IMR-90 (cell line): ENCODE results near the gene SAMD10. TPM values are rescaled to one million over a fixed set of nuclear protein-coding genes. Genes with fewer than 3 reads are reported as not detected.

ENCODE experiments used
- ATAC-seq: fragments of 200-7000 bp; cut with Tn5 transposase; 2 replicates; pipeline ENCODE4 v1.9.1; 2020; ENCODE audit warnings: low read depth, mild to moderate bottlenecking, moderate library complexity
- BruUV-seq: library from RNA; stranded (reverse); fragments of 400-500 nt; replicated peaks from 2 replicates; lab custom pipeline; 2021; lab: Mats Ljungman, UMichigan
- CTCF ChIA-PET: fragments of 300-600 bp; formaldehyde crosslinking; extraction: SDS; loops from one replicate; lab custom pipeline; 2021; ENCODE audit warnings: antibody characterized with exemption; lab: Yijun Ruan, JAX
- POLR2A ChIA-PET: fragments of 300-600 bp; sonication (Branson Sonifier 250); formaldehyde crosslinking; loops from one replicate; lab custom pipeline; 2022; ENCODE audit warnings: antibody characterized with exemption; ENCODE audit not compliant: unreplicated experiment; lab: Charles Lee
- DNase-seq: peaks from one replicate; pipeline ENCODE4 v3.0.0; 2013
- H2AFZ ChIP-seq: replicated peaks from 2 replicates; pipeline ENCODE3; 2013; ENCODE audit warnings: low read length, mild to moderate bottlenecking; ENCODE audit not compliant: poor library complexity
- H2AK5ac ChIP-seq: 2 replicates; pipeline ENCODE4 v1.6.1; 2013; ENCODE audit warnings: low read depth, low read length, inconsistent platforms
- H2AK9ac ChIP-seq: replicated peaks from 2 replicates; pipeline ENCODE3; 2013; ENCODE audit warnings: mild to moderate bottlenecking, low read depth, low read length, moderate library complexity; ENCODE audit not compliant: poor library complexity
- H2BK120ac ChIP-seq: 2 replicates; pipeline ENCODE4 v1.6.1; 2013; ENCODE audit warnings: low read depth, low read length, inconsistent platforms
- H2BK15ac ChIP-seq: 3 replicates; pipeline ENCODE4 v1.6.1; 2013; ENCODE audit warnings: low read depth, low read length, inconsistent platforms
- H2BK20ac ChIP-seq: 2 replicates; pipeline ENCODE4 v1.6.1; 2013; ENCODE audit warnings: low read depth, mild to moderate bottlenecking, inconsistent platforms, low read length, moderate library complexity
- H2BK5ac ChIP-seq: 2 replicates; pipeline ENCODE4 v1.6.1; 2013; ENCODE audit warnings: mild to moderate bottlenecking, low read depth, low read length, inconsistent platforms; ENCODE audit not compliant: poor library complexity, severe bottlenecking
- H3K14ac ChIP-seq: replicated peaks from 2 replicates; pipeline ENCODE4 v1.6.1; 2013; ENCODE audit warnings: low read depth, low read length, inconsistent platforms
- H3K18ac ChIP-seq: 2 replicates; pipeline ENCODE4 v1.6.1; 2013; ENCODE audit warnings: low read depth, low read length, control low read depth
- H3K23ac ChIP-seq: 2 replicates; pipeline ENCODE4 v1.6.1; 2013; ENCODE audit warnings: low read depth, low read length, inconsistent platforms
- H3K27ac ChIP-seq: 2 replicates; pipeline ENCODE4 v1.5.1; 2013; ENCODE audit warnings: mild to moderate bottlenecking, control low read depth, low read length; ENCODE audit not compliant: insufficient read depth
- H3K27me3 ChIP-seq: 2 replicates; pipeline ENCODE4 v1.6.1; 2013; ENCODE audit warnings: low read length; ENCODE audit not compliant: control insufficient read depth, insufficient read depth
- H3K36me3 ChIP-seq: 2 replicates; pipeline ENCODE4 v1.6.1; 2013; ENCODE audit warnings: low read length, mixed read lengths; ENCODE audit not compliant: control insufficient read depth, insufficient read depth
- H3K4ac ChIP-seq: 2 replicates; pipeline ENCODE4 v1.6.1; 2013; ENCODE audit warnings: low read depth, low read length, inconsistent platforms
- H3K4me1 ChIP-seq: 2 replicates; pipeline ENCODE4 v1.6.1; 2013; ENCODE audit warnings: low read length, mixed read lengths; ENCODE audit not compliant: control insufficient read depth, insufficient read depth
- H3K4me2 ChIP-seq: 2 replicates; pipeline ENCODE4 v1.6.1; 2013; ENCODE audit warnings: low read depth, mild to moderate bottlenecking, control low read depth, low read length, moderate library complexity
- H3K4me3 ChIP-seq: 2 replicates; pipeline ENCODE4 v1.5.1; 2013; ENCODE audit warnings: low read depth, mild to moderate bottlenecking, control low read depth, low read length, moderate library complexity; ENCODE audit not compliant: insufficient read depth
- H3K56ac ChIP-seq: 2 replicates; pipeline ENCODE4 v1.6.1; 2013; ENCODE audit warnings: low read length, inconsistent platforms; ENCODE audit not compliant: insufficient read depth; ENCODE audit errors: extremely low read depth
- H3K79me1 ChIP-seq, 2 experiments: 2 replicates each; pipeline ENCODE4 v1.6.1; 2013; ENCODE audit warnings: low read length in 2 of 2, inconsistent platforms in 1 of 2, low read depth in 1 of 2
- H3K9ac ChIP-seq: 2 replicates; pipeline ENCODE4 v1.6.1; 2013; ENCODE audit warnings: low read depth, low read length, control low read depth
- H3K9me1 ChIP-seq: 2 replicates; pipeline ENCODE4 v1.6.1; 2013; ENCODE audit warnings: low read length, inconsistent platforms; ENCODE audit not compliant: insufficient read depth
- H3K9me3 ChIP-seq: 2 replicates; pipeline ENCODE4 v1.6.1; 2013; ENCODE audit warnings: low read length; ENCODE audit not compliant: control insufficient read depth, insufficient read depth
- H4K20me1 ChIP-seq: 2 replicates; pipeline ENCODE4 v1.6.1; 2013; ENCODE audit warnings: low read length, inconsistent platforms; ENCODE audit not compliant: insufficient read depth
- H4K5ac ChIP-seq: 2 replicates; pipeline ENCODE4 v1.6.1; 2013; ENCODE audit warnings: mild to moderate bottlenecking, low read depth, low read length, control low read depth
- H4K8ac ChIP-seq, 2 experiments: 2 replicates each; pipeline ENCODE4 v1.6.1; 2013; ENCODE audit warnings: low read depth in 2 of 2, low read length in 2 of 2, control low read depth in 1 of 2, inconsistent platforms in 1 of 2
- H4K91ac ChIP-seq: 2 replicates; pipeline ENCODE4 v1.6.1; 2013; ENCODE audit warnings: low read depth, low read length, inconsistent platforms; ENCODE audit not compliant: insufficient read depth
- BHLHE40 ChIP-seq: fragments of 150-350 bp; IDR thresholded peaks from 2 replicates; pipeline ENCODE4 v1.6.1; 2016; ENCODE audit warnings: mild to moderate bottlenecking, low read depth, low read length
- CEBPB ChIP-seq: IDR thresholded peaks from 2 replicates; pipeline ENCODE4 v1.6.1; 2012; ENCODE audit warnings: low read depth, low read length, improper control_type of control experiment
- CHD1 ChIP-seq: IDR thresholded peaks from 2 replicates; pipeline ENCODE4 v1.6.1; 2012; ENCODE audit warnings: low read depth, low read length, improper control_type of control experiment
- CTCF ChIP-seq: conservative IDR thresholded peaks from 2 replicates; pipeline ENCODE4 v1.5.1; 2012; ENCODE audit warnings: mild to moderate bottlenecking, low read depth, low read length, improper control_type of control experiment
- ELK1 ChIP-seq: fragments of 150-350 bp; IDR thresholded peaks from 2 replicates; pipeline ENCODE4 v1.6.1; 2016; ENCODE audit warnings: low read depth, mild to moderate bottlenecking, low read length, moderate library complexity, borderline replicate concordance
- FOS ChIP-seq: fragments of 150-350 bp; IDR thresholded peaks from 2 replicates; pipeline ENCODE4 v1.6.1; 2016; ENCODE audit warnings: low read depth, low read length
- MAFK ChIP-seq: IDR thresholded peaks from 2 replicates; pipeline ENCODE4 v1.6.1; 2012; ENCODE audit warnings: low read depth, low read length, improper control_type of control experiment
- MAZ ChIP-seq: IDR thresholded peaks from 2 replicates; pipeline ENCODE4 v1.6.1; 2012; ENCODE audit warnings: low read depth, mild to moderate bottlenecking, low read length, improper control_type of control experiment, moderate library complexity, borderline replicate concordance
- MXI1 ChIP-seq: IDR thresholded peaks from 2 replicates; pipeline ENCODE4 v1.6.1; 2012; ENCODE audit warnings: low read depth, mild to moderate bottlenecking, low read length, moderate library complexity, borderline replicate concordance
- NFE2L2 ChIP-seq: fragments of 150-350 bp; IDR thresholded peaks from 2 replicates; pipeline ENCODE4 v1.6.1; 2016; ENCODE audit warnings: low read depth, mild to moderate bottlenecking, low read length
- POLR2A ChIP-seq: IDR thresholded peaks from 2 replicates; pipeline ENCODE4 v1.6.1; 2012; ENCODE audit warnings: mild to moderate bottlenecking, low read depth, low read length
- RAD21 ChIP-seq: IDR thresholded peaks from 2 replicates; pipeline ENCODE4 v1.6.1; 2012; ENCODE audit warnings: low read length, improper control_type of control experiment
- RCOR1 ChIP-seq: IDR thresholded peaks from 2 replicates; pipeline ENCODE4 v1.6.1; 2012; ENCODE audit warnings: mild to moderate bottlenecking, low read length, improper control_type of control experiment; ENCODE audit not compliant: insufficient replicate concordance
- RFX5 ChIP-seq: IDR thresholded peaks from 2 replicates; pipeline ENCODE4 v1.8.0; 2012; ENCODE audit warnings: low read depth, mild to moderate bottlenecking, low read length, moderate library complexity
- SMC3 ChIP-seq: fragments of 150-350 bp; IDR thresholded peaks from 2 replicates; pipeline ENCODE4 v1.6.1; 2016; ENCODE audit warnings: low read depth, mild to moderate bottlenecking, antibody characterized with exemption, low read length, moderate library complexity
- USF2 ChIP-seq: fragments of 150-350 bp; IDR thresholded peaks from 2 replicates; pipeline ENCODE4 v1.6.1; 2017; ENCODE audit warnings: mild to moderate bottlenecking, antibody characterized with exemption, low read length, low read depth
- WGBS, 2 experiments: methylation state at CpG; one replicate each; pipeline versions ENCODE4 v1.1.5 to v1.1.7; 2013; ENCODE audit warnings: missing lambda C conversion rate in 2 of 2; ENCODE audit not compliant: insufficient read length in 1 of 2; ENCODE audit errors: extremely low coverage in 2 of 2; 5-methylcytosine and 5-hydroxymethylcytosine counted together
- dilution Hi-C: fragments of 300-500 bp; cut with HindIII; formaldehyde crosslinking; loops from one replicate; pipeline ENCODE4 v1.14.3; 2018; ENCODE audit warnings: low sequenced_read_pairs; ENCODE audit not compliant: unreplicated experiment
- in situ Hi-C: fragments of 300-500 bp; cut with MboI; formaldehyde crosslinking; loops from 3 replicates; pipeline ENCODE4 v1.14.3; 2019; ENCODE audit warnings: low sequenced_read_pairs, inconsistent platforms, mixed read lengths
- intact Hi-C: fragments of 100-400 bp; cut with micrococcal nuclease; formaldehyde crosslinking; loops from 2 replicates; pipeline ENCODE4 v1.10.0; 2022
- polyA plus RNA-seq, 3 experiments: library from polyadenylated mRNA; depleted of rRNA; stranded (reverse); fragments of >200 nt; gene quantifications; 2 replicates each; pipeline ENCODE4 v1.2.3, GENCODE V29; 2012; ENCODE audit warnings: low replicate concordance in 1 of 3
- total RNA-seq: library from RNA; depleted of rRNA; stranded (reverse); fragments of >200 nt; gene quantifications from 2 replicates; pipeline ENCODE4 v1.2.3, GENCODE V29; 2012

Gene SAMD10
- total and polyA plus RNA-seq, 2 of the 4 experiments (the other 2 are of a cell fraction) = 0.54 to 4.1 TPM

GRCh38 chr20:63940071-63940471 is 39.4 kb downstream of the SAMD10 start:
- 90% methylated on average over 15 of the region's 23 CpGs; no CpG with 5 or more reads in 1 of the 2 experiments for WGBS, 2 experiments
- Histone ChIP-seq H2AFZ (peak overlapping the region; percentile 51), H4K5ac (no peak overlapping the region), H3K14ac (no peak overlapping the region), H2AK5ac (no peak overlapping the region), H2BK20ac (no peak overlapping the region), H4K20me1 (peaks cover 66% of the 10 kb centered on the region), H3K9me3 (no peaks in the 10 kb centered on the region), H2BK5ac (no peak overlapping the region), H3K18ac (no peak overlapping the region), H3K4me2 (no peak overlapping the region), H4K8ac (no peak overlapping the region), H3K56ac (no peak overlapping the region), H3K79me1 (peaks cover 27 to 66% of the 10 kb centered on the region in 2 experiments), H3K4me1 (no peaks in the 10 kb centered on the region), H3K27ac (no peak overlapping the region), H3K9me1 (peaks cover 4% of the 10 kb centered on the region; the same call in 1 of the 2 replicates), H2BK120ac (no peak overlapping the region), H3K36me3 (peaks cover 59% of the 10 kb centered on the region), H2AK9ac (peak overlapping the region; percentile 55), H4K91ac (no peak overlapping the region), H3K9ac (no peak overlapping the region), H2BK15ac (no peak overlapping the region), H3K4me3 (no peak overlapping the region), H3K27me3 (no peaks in the 10 kb centered on the region), H3K23ac (no peak overlapping the region), H3K4ac (no peak overlapping the region)
- DNase-seq (no peak), ATAC-seq (no peak)
- no TSS peak for BruUV-seq
- dilution Hi-C loops = no loop called here
- intact Hi-C loops = no loop called here
- POLR2A ChIA-PET = no interaction called here
- no peak for TF ChIP-seq RAD21
- no peak for TF ChIP-seq CEBPB
- no peak for TF ChIP-seq ELK1
- no peak for TF ChIP-seq BHLHE40
- TF ChIP-seq SMC3 = no peak
- TF ChIP-seq MAFK = no peak
- TF ChIP-seq FOS = no peak
- no peak for TF ChIP-seq RCOR1
- TF ChIP-seq MAZ = no peak
- TF ChIP-seq MXI1 = no peak
- TF ChIP-seq NFE2L2 = no peak
- no peak for TF ChIP-seq POLR2A
- TF ChIP-seq CHD1 = no peak
- TF ChIP-seq RFX5 = no peak
- no peak for TF ChIP-seq USF2
- no peak for TF ChIP-seq CTCF
- in situ Hi-C loops = no loop called here
- CTCF ChIA-PET = no interaction called here
